Motor neuron (in vitro differentiated cells): ENCODE measurements around the gene LYRM2. TPM values are rescaled to one million over a fixed set of nuclear protein-coding genes. Genes with fewer than 3 reads are reported as not detected.
"Not testable (repeated sequence)": the region's sequence is repeated elsewhere in the genome, so short reads cannot be mapped to it uniquely, and the experiment has no call there.

ENCODE experiments used
- ATAC-seq, 8 experiments: fragments of 200-7000 bp; cut with Tn5 transposase; replicated peaks in 6 of 8; 2 replicates each; pipeline ENCODE4 v1.8.0; 2021; ENCODE audit warnings: mild to moderate bottlenecking in 8 of 8, moderate library complexity in 8 of 8
- H3K27ac ChIP-seq, 2 donors: fragments of 250-450 bp; sonication (Bioruptor Pico); 2 replicates each; pipeline ENCODE4 v1.9.0; 2021; ENCODE audit warnings: antibody characterized with exemption in 2 of 2, mild to moderate bottlenecking in 2 of 2, moderate library complexity in 1 of 2
- H3K4me1 ChIP-seq, 2 donors: fragments of 250-450 bp; sonication (Bioruptor Pico); replicated peaks in 1 of 2; 2 replicates each; pipeline ENCODE4 v1.6.1; 2021; ENCODE audit warnings: antibody characterized with exemption in 2 of 2, mild to moderate bottlenecking in 2 of 2, moderate library complexity in 1 of 2
- H3K4me3 ChIP-seq, 5 donors: fragments of 250-450 bp; sonication (Bioruptor Pico); 2 replicates each; pipeline ENCODE4 v1.9.0; 2021; ENCODE audit warnings: antibody characterized with exemption in 5 of 5, mild to moderate bottlenecking in 5 of 5, moderate library complexity in 4 of 5
- WGBS, 10 experiments: fragments of 450-650 bp; shearing (Covaris generic); methylation state at CpG; one replicate each; pipeline ENCODE4 v1.0.0; 2022; 5-methylcytosine and 5-hydroxymethylcytosine counted together
- in situ Hi-C, 9 experiments: fragments of 400-800 bp; cut with MboI; loops; one replicate each; pipeline ENCODE4 v1.15.0; 2021; ENCODE audit warnings: low sequenced_read_pairs in 9 of 9, low pct_unique_long_range_greater_than_20kb in 2 of 9; ENCODE audit not compliant: unreplicated experiment in 9 of 9
- total RNA-seq, 8 experiments: library from RNA; unstranded; fragments of 300-600 nt; gene quantifications; 2 replicates each; pipeline versions ENCODE4 v1.2.3 to v1.2.4, GENCODE V29; 2022

The LYRM2 gene
- total RNA-seq, 8 experiments from 2014 or later: 24.1 to 60.4 (median 32.1) TPM

- H3K4me3 ChIP-seq: no peak overlapping the region
- 17 to 97% (median 80%) methylated on average over 1 to 4 of the region's 4 CpGs; no CpG with 5 or more reads in 1 of the 10 experiments for WGBS, 10 experiments
- no peak for ATAC-seq
- H3K4me1 ChIP-seq: peaks cover 21 to 23% of the 10 kb centered on the region in 2 donors
- no peak overlapping the region for H3K27ac ChIP-seq
- in situ Hi-C loops: loop anchor here in 1 of 9 experiments (25.0 kb wide), 1 partner anchor 204 kb away; the partner anchor contains the start of gene ANKRD6
Observed at GRCh38 chr6:89640804-89641203, 2.3 kb upstream of the LYRM2 start.

DNA sequence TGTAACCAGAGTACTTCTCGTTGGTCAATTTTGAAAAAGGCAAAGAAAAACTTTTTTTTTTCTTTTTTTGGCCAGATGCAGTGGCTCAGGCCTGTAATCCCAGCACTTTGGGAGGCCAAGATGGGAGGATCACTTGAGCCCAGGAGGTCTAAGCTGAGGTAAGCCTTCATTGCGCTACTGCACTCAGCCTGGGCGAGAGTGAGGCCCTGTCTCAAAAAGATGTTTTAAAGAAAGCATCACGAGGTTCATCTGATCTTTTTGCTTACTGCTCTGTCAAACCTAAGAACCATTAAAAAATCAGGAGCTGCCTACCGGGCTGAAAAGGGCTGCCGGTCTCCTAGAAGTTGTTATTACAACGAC lies 607 bp downstream of the LYRM2 start:
- Histone ChIP-seq H3K4me1 (peaks cover 11 to 17% of the 10 kb centered on the region in 2 donors), H3K27ac (peak overlapping the region; percentile 88 to 93), H3K4me3 (peak overlapping the region; percentile 60 to 99 (median 88))
- 0 to 21% (median 2%) methylated on average over 1 to 5 of the region's 7 CpGs; no CpG with 5 or more reads in 4 of the 10 experiments for WGBS, 10 experiments
- in situ Hi-C loops: loop anchor here in 1 of 9 experiments (25.0 kb wide), 1 partner anchor 201 kb away; the partner anchor contains the start of gene ANKRD6
- peak in 4 of 8 experiments; percentile 1 to 15 (median 8) for ATAC-seq

GRCh38 chr6:89636412-89636811 lies 2.1 kb downstream of the LYRM2 start:
- ATAC-seq, H3K27ac ChIP-seq: not testable (repeated sequence)

DNA sequence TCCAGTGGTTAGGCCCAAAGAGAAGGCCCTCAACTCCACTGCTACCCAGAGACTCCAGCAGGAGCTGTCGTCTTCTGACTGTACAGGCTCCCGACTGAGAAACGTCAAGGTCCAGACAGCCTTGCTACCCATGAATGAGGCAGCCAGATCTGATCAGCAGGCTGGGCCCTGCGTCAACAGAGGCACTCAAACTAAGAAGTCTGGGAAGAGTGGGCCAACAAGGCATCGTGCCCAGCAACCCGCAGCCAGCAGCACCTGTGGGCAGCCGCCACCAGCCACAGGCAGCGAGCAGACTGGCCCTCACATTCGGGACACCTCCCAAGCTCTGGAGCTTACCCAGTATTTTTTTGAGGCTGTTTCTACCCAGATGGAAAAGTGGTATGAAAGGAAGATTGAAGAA lies 8.1 kb downstream of the LYRM2 start:
- 60 to 100% (median 90%) methylated on average over 2 to 9 of the region's 9 CpGs; no CpG with 5 or more reads in 5 of the 10 experiments for WGBS, 10 experiments
- Histone ChIP-seq H3K4me3 (no peak overlapping the region), H3K27ac (no peak overlapping the region), H3K4me1 (no peaks in the 10 kb centered on the region)
- ATAC-seq: no peak
- in situ Hi-C loops: loop anchor here in 1 of 9 experiments (25.0 kb wide), 1 partner anchor 193 kb away; the partner anchor contains the start of gene ANKRD6

More at GRCh38 chr6:89636412-89636811, 2.1 kb downstream of the LYRM2 start:
- 93 to 100% (median 100%) methylated on average over 1 to 3 of the region's 3 CpGs; no CpG with 5 or more reads in 3 of the 10 experiments for WGBS, 10 experiments
- in situ Hi-C loops: loop anchor here in 1 of 9 experiments (25.0 kb wide), 1 partner anchor 199 kb away; the partner anchor contains the start of gene ANKRD6
- not testable (repeated sequence) for H3K4me3 ChIP-seq
- H3K4me1 ChIP-seq: peaks cover 3 to 11% of the 10 kb centered on the region in 2 donors

DNA sequence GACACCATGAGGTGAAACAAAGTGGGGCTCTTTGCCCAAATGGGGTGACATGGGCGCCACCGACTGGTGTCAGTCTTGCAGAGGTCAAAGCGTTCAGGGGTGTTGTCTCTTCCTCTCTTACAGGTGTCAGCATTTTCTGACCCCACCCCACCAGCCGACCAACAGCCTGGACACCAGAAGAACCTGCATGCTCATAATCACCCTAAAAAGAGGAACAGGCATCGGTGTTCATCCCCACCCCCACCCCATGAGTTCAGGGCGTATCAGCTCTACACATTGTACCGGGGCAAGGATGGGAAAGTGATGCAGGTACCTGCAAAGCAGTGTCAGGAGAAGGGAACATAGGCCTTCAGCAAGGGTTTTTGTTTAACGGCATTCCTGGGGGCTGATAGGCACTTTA lies 14.8 kb downstream of the LYRM2 start:
- in situ Hi-C loops: loop anchor here in 3 of 9 experiments (25.0 kb wide), 1 partner anchor 186 kb away; the partner anchor contains the start of gene ANKRD6 (in 3 of the 3)
- H3K27ac ChIP-seq: no peak overlapping the region
- ATAC-seq: no peak
- WGBS, 10 experiments: 83 to 88% methylated on average over 1 to 7 of the region's 8 CpGs; no CpG with 5 or more reads in 8 of the 10 experiments
- H3K4me3 ChIP-seq: no peak overlapping the region
- no peaks in the 10 kb centered on the region for H3K4me1 ChIP-seq

- in situ Hi-C loops: loop anchor here in 3 of 9 experiments (25.0 kb wide), 1 partner anchor 182 kb away; the partner anchor contains the start of gene ANKRD6 (in 3 of the 3)
- no peak overlapping the region for H3K27ac ChIP-seq
- WGBS, 10 experiments: 32 to 100% (median 93%) methylated on average over 1 to 6 of the region's 6 CpGs; no CpG with 5 or more reads in 2 of the 10 experiments
- ATAC-seq: peak in 1 of 8 experiments; percentile 76
- no peaks in the 10 kb centered on the region for H3K4me1 ChIP-seq
- no peak overlapping the region for H3K4me3 ChIP-seq
Observed at GRCh38 chr6:89619567-89619966, 19.0 kb downstream of the LYRM2 start.

DNA sequence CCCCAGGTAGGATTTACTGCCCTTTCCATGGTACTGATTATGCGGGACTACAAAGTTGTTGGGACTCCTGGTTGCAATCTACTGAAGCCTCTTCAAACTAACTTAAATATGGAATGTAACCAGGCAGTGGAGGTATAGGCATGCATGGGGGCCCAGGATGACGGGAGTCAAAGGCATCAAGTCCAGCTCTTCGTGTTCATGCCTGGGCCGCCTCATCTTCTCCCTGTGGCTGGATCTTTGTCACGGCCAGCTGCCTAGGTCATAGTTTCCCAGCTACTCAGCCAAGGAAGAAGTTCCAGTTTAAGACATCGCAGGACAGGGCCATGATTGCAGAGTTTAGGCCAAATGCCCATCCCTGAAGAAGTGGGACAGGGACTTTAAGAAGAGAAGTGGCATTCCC lies 20.5 kb downstream of the LYRM2 start:
- no peak for ATAC-seq
- H3K4me1 ChIP-seq: no peaks in the 10 kb centered on the region
- no peak overlapping the region for H3K27ac ChIP-seq
- H3K4me3 ChIP-seq: no peak overlapping the region
- 84 to 100% (median 99%) methylated on average over 1 to 5 of the region's 6 CpGs; no CpG with 5 or more reads in 4 of the 10 experiments for WGBS, 10 experiments
- in situ Hi-C loops: loop anchor here in 3 of 9 experiments (25.0 kb wide), 1 partner anchor 181 kb away; the partner anchor contains the start of gene ANKRD6 (in 3 of the 3)

GRCh38 chr6:89616531-89616930 lies 22.0 kb downstream of the LYRM2 start:
- no peak overlapping the region for H3K27ac ChIP-seq
- H3K4me1 ChIP-seq: no peaks in the 10 kb centered on the region
- WGBS, 10 experiments: 0 to 100% (median 93%) methylated on average over 1 to 2 of the region's 5 CpGs; no CpG with 5 or more reads in 7 of the 10 experiments
- ATAC-seq: no peak
- in situ Hi-C loops: loop anchor here in 3 of 9 experiments (25.0 kb wide), 1 partner anchor 179 kb away; the partner anchor contains the start of gene ANKRD6 (in 3 of the 3)
- no peak overlapping the region for H3K4me3 ChIP-seq

- Histone ChIP-seq H3K27ac (no peak overlapping the region), H3K4me3 (no peak overlapping the region), H3K4me1 (no peaks in the 10 kb centered on the region)
- WGBS, 10 experiments: 29 to 100% (median 85%) methylated on average over 1 to 5 of the region's 5 CpGs; no CpG with 5 or more reads in 4 of the 10 experiments
- in situ Hi-C loops: loop anchor here in 3 of 9 experiments (25.0 kb wide), 1 partner anchor 179 kb away; the partner anchor contains the start of gene ANKRD6 (in 3 of the 3)
- ATAC-seq: no peak
Observed at GRCh38 chr6:89615882-89616281, 22.7 kb downstream of the LYRM2 start.

- no peak for ATAC-seq
- in situ Hi-C loops: loop anchor here in 3 of 9 experiments (25.0 kb wide), 1 partner anchor 176 kb away; the partner anchor contains the start of gene ANKRD6 (in 3 of the 3)
- Histone ChIP-seq H3K4me1 (no peaks in the 10 kb centered on the region), H3K27ac (no peak overlapping the region), H3K4me3 (no peak overlapping the region)
- 56 to 100% (median 92%) methylated on average over 2 to 5 of the region's 5 CpGs; no CpG with 5 or more reads in 6 of the 10 experiments for WGBS, 10 experiments
Observed at GRCh38 chr6:89613790-89614189, 24.8 kb downstream of the LYRM2 start.

- ATAC-seq: no peak
Observed at GRCh38 chr6:89612121-89612520, 26.4 kb downstream of the LYRM2 start.

GRCh38 chr6:89611666-89612065 lies 26.9 kb downstream of the LYRM2 start:
- in situ Hi-C loops: loop anchor here in 3 of 9 experiments (25.0 kb wide), 1 partner anchor 174 kb away; the partner anchor contains the start of gene ANKRD6 (in 3 of the 3)
- Histone ChIP-seq H3K4me3 (no peak overlapping the region), H3K27ac (no peak overlapping the region), H3K4me1 (no peaks in the 10 kb centered on the region)
- no peak for ATAC-seq

More at GRCh38 chr6:89612121-89612520, 26.4 kb downstream of the LYRM2 start:
- Histone ChIP-seq H3K4me3 (no peak overlapping the region), H3K27ac (no peak overlapping the region), H3K4me1 (no peaks in the 10 kb centered on the region)
- WGBS, 10 experiments: 59 to 100% (median 84%) methylated on average over 3 to 12 of the region's 12 CpGs; no CpG with 5 or more reads in 1 of the 10 experiments
- in situ Hi-C loops: loop anchor here in 3 of 9 experiments (25.0 kb wide), 1 partner anchor 175 kb away; the partner anchor contains the start of gene ANKRD6 (in 3 of the 3)

DNA sequence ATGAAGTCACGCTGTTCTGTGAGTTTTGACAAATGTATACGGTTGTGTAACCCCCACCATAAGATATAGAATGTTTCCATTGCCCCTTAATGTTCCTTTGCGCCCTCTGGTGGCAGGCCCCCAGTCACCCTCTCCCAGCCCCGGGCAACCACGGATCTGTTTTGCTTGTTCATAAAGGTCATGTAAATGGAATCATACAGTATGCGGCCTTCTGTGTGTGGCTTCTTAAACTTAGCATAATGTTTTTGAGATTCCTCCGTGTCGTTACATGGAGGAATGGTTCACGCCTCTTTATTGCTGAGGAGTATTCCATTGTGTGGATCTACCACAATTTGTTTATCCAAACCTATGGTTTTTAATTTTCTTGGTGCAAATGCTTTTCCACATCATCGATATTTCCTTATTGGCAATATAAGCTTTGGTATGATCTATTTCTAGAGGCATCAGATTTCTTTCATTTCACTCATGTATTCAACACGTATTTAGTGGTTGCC lies 28.4 kb downstream of the LYRM2 start:
- 19 to 100% (median 68%) methylated on average over 1 to 9 of the region's 11 CpGs for WGBS, 10 experiments
- ATAC-seq: peak in 6 of 8 experiments; percentile 26 to 96 (median 62)
- in situ Hi-C loops: loop anchor here in 3 of 9 experiments (25.0 kb wide), 1 partner anchor 173 kb away; the partner anchor contains the start of gene ANKRD6 (in 3 of the 3)
- H3K4me1 ChIP-seq: no peaks in the 10 kb centered on the region
- H3K27ac ChIP-seq: no peak overlapping the region
- H3K4me3 ChIP-seq: no peak overlapping the region
